ENCODE measurements around the gene FXYD5.

Gene FXYD5

DNA sequence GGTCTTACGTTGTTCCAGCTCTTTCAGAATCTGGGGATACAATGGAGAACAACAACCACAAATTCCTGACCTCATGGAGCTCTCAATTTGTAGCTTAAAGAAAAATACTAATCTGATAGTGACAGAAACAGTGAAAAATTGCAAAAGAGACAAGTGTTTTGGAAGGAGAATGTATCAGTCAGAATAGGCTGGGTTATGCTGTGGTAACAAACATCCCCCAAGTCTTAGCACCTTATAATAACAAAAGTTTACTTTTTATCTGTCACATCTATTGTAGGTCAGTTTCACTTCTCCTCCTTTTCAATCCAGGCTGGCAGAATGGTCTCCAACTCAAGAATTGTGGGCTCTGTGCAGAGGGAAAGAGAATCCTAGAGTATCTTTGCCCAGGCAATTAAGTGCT, 64.5 kb downstream of the FXYD5 start:
- no peak overlapping the region for H3K4me3 ChIP-seq (ENCODE audit: low read length)
- H3K9me2 ChIP-seq (replicated peaks; ENCODE audit: control insufficient read depth, low read length): no peaks in the 10 kb centered on the region
- TF ChIP-seq, protein P1, sequence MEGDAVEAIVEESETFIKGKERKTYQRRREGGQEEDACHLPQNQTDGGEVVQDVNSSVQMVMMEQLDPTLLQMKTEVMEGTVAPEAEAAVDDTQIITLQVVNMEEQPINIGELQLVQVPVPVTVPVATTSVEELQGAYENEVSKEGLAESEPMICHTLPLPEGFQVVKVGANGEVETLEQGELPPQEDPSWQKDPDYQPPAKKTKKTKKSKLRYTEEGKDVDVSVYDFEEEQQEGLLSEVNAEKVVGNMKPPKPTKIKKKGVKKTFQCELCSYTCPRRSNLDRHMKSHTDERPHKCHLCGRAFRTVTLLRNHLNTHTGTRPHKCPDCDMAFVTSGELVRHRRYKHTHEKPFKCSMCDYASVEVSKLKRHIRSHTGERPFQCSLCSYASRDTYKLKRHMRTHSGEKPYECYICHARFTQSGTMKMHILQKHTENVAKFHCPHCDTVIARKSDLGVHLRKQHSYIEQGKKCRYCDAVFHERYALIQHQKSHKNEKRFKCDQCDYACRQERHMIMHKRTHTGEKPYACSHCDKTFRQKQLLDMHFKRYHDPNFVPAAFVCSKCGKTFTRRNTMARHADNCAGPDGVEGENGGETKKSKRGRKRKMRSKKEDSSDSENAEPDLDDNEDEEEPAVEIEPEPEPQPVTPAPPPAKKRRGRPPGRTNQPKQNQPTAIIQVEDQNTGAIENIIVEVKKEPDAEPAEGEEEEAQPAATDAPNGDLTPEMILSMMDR (IDR thresholded peaks at IDR 0.05; ENCODE audit: low read depth, low read length, poor library complexity, severe bottlenecking): no peak
- TF ChIP-seq EZH2phosphoT487 (IDR thresholded peaks at IDR 0.05; ENCODE audit: borderline replicate concordance, low read length): no peak
- H3K4me1 ChIP-seq (ENCODE audit: control insufficient read depth, low read length): peaks cover 40% of the 10 kb centered on the region
- peaks cover 9% of the 10 kb centered on the region; the same call in 1 of the 2 replicates for H3K9me3 ChIP-seq (ENCODE audit: control insufficient read depth, insufficient read depth, low read length)
- H3F3A ChIP-seq (ENCODE audit: control insufficient read depth, insufficient read depth): no peaks in the 10 kb centered on the region
- H3K27me3 ChIP-seq (ENCODE audit: control insufficient read depth, low read length): no peaks in the 10 kb centered on the region
- no peaks in the 10 kb centered on the region for H3K36me3 ChIP-seq (ENCODE audit: control insufficient read depth, low read length)
- no peak overlapping the region for H3K27ac ChIP-seq (ENCODE audit: low read depth, low read length)
- H4K20me1 ChIP-seq (ENCODE audit: control insufficient read depth, insufficient read depth, low read depth, low read length): no peaks in the 10 kb centered on the region
- H3K79me2 ChIP-seq (ENCODE audit: control insufficient read depth, low read length): no peaks in the 10 kb centered on the region
- no peak overlapping the region for H3K4me2 ChIP-seq (ENCODE audit: low read length)
